HG03342 (cell line): ENCODE results near the gene KIAA0753.
A peak's percentile ranks its signal among the peaks of the same experiment; 100 is the strongest.

Experiments used
- ATAC-seq: cut with Tn5 transposase; IDR thresholded peaks from one replicate; pipeline ENCODE4 v1.9.1; 2021; ENCODE audit warnings: mild to moderate bottlenecking, moderate library complexity; ENCODE audit not compliant: unreplicated experiment

KIAA0753 gene

DNA sequence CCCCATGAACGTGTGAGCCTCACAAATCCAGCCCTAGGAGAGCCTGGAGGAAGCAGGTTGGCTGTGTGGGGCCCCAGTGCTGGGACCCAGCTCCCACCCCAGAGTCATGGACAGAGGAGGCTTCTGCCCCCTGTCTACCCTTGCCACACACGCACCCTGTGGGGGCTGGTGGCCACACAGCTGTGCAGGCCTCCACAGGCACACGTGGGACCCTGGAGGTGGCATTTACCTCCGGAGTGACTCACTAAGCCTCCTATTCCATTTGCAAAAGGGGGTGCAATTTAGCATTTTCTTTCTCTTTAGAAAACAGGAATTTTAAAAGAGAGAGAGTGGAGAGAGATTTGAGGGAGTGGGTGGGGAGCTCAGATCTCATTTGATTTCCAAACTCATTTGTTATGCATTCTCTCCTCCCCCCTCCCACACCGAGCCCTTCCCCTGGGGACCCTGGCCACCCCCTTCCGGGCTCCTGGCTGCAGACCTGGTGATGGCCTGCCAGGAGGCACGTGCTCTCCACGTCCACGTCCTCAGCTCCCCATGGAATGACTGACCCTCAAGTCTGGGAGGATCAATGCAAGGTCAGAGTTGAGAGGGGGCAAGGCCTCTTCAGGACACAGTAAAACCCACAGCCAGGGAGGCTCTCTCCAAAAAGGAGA is 91.0 kb downstream of the KIAA0753 start:
- ATAC-seq, result no peak

DNA sequence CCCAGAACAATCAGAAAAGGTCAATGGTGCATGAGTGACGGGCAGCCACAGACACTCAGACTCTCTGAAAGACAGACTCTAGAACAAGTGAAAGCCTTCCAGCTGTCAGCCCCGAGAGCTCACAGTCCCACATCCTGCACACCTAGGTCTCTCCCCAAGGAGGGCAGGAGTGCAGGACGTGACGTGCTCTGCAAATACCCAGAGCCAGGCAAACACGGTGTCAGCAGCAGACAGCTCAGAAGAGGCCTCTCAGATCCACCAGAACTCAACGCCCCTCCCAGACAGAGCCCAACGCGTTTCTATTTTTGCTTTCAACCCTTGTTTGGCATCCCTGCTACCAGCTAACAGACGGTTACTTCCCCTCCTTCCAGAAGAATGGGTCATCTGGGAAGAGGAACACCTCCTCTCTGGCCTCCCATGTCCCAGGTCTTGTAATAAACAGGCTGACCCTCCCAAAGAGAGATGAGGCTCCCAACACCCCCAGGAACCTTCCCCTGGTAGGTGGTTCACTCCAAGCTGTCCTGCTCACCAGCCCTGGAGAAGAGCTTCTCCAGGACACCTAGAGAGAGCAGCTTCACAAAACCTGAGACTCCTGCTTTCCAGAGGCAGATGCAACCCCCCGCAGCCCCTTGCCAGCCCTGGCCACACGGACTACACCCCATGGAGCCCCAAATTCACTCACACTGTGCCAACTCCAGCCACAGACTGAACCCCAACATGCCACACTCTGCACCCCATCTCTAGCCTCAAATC is 91.8 kb downstream of the KIAA0753 start:
- ATAC-seq, result peak; percentile 62

DNA sequence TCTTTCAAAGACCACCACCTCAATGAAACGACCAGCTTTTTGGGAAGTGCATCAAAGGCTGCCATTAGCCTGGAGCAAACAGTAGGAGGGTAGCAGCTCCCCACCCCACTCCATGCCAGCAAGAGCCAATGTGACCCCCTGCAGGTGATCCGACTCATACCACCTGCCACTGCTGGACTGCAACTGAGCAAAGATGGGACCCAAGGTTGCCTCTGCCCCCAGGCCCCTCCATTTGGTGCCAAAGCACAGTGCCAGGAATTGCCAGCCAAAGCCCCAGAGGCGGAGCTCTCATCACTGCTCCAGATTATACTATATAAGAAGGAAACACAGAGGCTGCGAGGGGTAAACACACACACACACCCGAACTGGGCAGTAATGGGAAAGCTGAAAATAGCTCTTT is 92.5 kb downstream of the KIAA0753 start:
- peak; percentile 13 for ATAC-seq

DNA sequence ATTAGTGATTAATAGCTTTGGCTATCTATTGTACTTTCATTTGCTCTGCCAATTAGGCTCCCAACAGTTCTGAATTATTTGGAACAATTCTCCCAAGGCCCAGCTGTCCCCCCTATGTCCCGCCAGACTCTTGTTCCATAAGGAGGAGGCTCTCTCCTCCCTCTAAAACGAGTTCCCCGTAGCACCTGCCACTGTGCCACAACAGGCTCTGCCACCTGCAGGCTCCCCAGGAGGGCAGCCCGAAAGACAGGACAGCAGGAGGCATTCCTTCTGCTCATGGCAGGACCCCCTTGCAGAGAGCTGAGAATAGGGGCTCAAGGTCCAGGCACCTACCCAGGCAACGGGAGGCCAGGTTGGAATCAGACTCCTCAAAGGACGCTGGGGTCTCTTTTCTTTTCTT is 93.2 kb downstream of the KIAA0753 start:
- no peak for ATAC-seq

GRCh38 chr17:6546069-6546718 is 94.3 kb downstream of the KIAA0753 start:
- ATAC-seq, result no peak

GRCh38 chr17:6545291-6545690 is 95.2 kb downstream of the KIAA0753 start:
- ATAC-seq, result no peak

DNA sequence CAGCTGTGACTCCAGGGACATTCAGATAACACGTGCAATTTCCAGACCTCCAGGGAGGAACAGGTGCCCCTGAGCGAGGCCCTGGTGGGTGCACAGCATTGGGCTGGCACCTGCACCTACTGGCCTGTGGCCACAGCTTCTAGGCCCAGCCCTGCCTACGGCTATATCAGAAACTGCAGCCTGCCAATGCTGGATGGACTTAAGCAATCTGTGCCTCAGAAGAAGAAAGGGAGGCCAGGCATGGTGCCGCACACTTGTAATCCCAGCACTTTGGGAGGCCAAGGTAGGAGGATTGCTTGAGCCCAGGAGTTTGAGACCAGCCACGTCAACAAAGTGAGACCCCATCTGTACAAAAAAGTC is 96.5 kb downstream of the KIAA0753 start:
- ATAC-seq, result no peak

- ATAC-seq, result no peak
These were observed 97.2 kb downstream of the KIAA0753 start for GRCh38 chr17:6543079-6544010.

- no peak for ATAC-seq
These were observed 97.9 kb downstream of the KIAA0753 start for GRCh38 chr17:6542577-6542976.

DNA sequence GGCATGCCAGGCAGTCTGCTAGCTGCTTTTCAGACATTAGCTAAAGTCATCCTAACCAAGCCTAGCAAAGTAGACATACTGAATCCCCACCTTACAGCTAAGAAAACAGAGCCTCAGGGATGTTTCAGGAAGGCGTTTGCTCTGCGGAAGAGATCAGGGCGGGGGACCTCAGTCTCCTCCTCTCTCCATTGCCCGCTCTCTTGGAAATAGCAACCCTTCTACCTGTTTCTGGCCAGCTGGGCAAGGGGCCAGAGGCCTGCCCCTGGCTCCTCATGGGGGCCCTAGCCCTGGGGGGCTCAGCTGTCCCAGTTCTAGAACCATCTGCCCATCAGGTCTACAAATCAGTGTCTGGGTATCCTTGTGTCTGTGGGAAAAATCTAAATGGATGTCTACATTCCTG is 98.6 kb downstream of the KIAA0753 start:
- no peak for ATAC-seq

DNA sequence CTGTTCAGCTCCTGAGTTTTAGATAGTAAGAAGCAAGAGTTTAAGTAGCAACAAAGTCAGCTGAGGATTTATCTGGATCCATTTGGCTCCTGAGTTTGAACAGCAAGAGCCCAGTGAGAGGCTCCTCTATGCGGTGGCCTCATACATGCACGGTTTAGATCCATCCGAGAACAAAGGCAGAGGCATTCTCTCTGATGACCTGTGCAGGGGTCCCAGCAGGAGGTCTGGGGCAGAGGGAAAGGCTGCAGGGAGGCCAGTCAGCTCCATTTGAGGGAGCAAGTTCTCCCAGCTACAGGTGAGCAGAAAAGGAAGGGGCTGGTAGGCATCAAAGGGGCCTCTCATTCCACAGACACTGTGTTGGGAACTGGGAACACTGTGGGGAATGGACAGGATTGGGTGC is 100.6 kb downstream of the KIAA0753 start:
- no peak for ATAC-seq

GRCh38 chr17:6536566-6537065 is 103.9 kb downstream of the KIAA0753 start:
- no peak for ATAC-seq

GRCh38 chr17:6536053-6536452 is 104.5 kb downstream of the KIAA0753 start:
- no peak for ATAC-seq

GRCh38 chr17:6534846-6535514 is 105.5 kb downstream of the KIAA0753 start:
- no peak for ATAC-seq

DNA sequence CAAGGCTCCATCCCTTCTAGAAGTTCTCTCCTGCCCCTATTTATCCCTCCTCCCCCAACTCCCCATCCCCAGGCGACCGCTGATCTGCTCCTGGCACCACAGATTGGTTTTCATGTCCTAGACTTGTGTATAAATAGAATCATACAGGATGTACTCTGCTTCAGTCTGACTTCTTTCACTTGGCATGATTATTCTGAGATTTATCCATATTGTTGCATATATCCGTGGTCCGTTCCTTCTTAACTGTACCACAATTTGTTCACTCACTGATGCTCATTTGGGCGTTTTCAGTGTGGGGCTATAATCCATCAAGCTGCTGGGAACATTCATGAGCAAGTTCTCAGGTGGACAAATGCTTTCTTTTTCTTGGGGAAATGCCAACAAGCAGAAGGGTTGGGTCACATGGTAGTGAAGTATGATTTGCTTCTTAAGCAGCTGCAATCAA is 108.0 kb downstream of the KIAA0753 start:
- ATAC-seq, result no peak

DNA sequence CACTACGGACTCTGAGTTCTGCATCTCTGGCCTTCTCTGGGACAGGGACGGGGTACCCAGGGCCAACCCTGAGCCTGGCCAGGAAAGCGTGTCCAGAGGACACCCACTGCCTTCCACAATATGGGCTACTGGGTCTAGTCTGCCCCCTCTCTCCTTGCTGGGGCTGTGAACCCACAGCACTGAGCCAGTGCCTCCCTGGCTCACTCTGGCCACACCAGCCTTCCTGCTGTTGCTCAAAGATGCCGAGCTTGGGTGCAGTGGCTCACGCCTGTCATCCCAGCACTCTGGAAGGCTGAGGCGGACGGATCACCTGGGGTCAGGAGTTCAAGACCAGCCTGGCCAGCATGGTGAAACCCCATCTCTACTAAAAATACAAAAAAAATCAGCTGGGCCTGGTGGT is 108.9 kb downstream of the KIAA0753 start:
- ATAC-seq, result no peak

GRCh38 chr17:6530324-6530920 is 110.1 kb downstream of the KIAA0753 start:
- no peak for ATAC-seq

- ATAC-seq, result no peak
These were observed 112.0 kb downstream of the KIAA0753 start for GRCh38 chr17:6528557-6528956.
